ENCODE results near the gene KANSL1L. TPM values are rescaled to one million over a fixed set of nuclear protein-coding genes. Genes with fewer than 3 reads are reported as not detected.

The KANSL1L gene
- polyA plus RNA-seq, 1 donor (not counting 4 experiments of a cell fraction or from before 2014, with no cell fraction given) = 4.7 TPM

GRCh38 chr2:210054696-210055095 lies 116.5 kb downstream of the KANSL1L start:
- Histone ChIP-seq H2AFZ (ENCODE audit: control insufficient read depth, low read length) (no peak overlapping the region), H3K4me1 (ENCODE audit: control insufficient read depth, extremely low read depth, insufficient read depth, low read length) (no peaks in the 10 kb centered on the region), H3K36me3 (ENCODE audit: control insufficient read depth in 2 of 2, extremely low read depth in 1 of 2, insufficient read depth in 2 of 2, low read length in 2 of 2) (no peaks in the 10 kb centered on the region), H3K4me3 (ENCODE audit: control insufficient read depth in 2 of 3, extremely low read depth in 1 of 3, insufficient read depth in 2 of 3, low read depth in 1 of 3, low read length in 3 of 3) (no peak overlapping the region), H3K4me2 (ENCODE audit: control insufficient read depth, extremely low read depth, insufficient read depth, low read depth, low read length) (no peak overlapping the region), H3K9ac (ENCODE audit: control insufficient read depth, extremely low read depth, insufficient read depth, low read length) (no peak overlapping the region), H3K9me3 (ENCODE audit: control insufficient read depth, low read depth, low read length) (no peaks in the 10 kb centered on the region), H3K79me2 (ENCODE audit: control insufficient read depth, insufficient read depth, low read length) (no peaks in the 10 kb centered on the region), H3K27ac (ENCODE audit: control insufficient read depth, insufficient read depth, low read length) (no peak overlapping the region), H3K9me1 (ENCODE audit: control insufficient read depth, extremely low read depth, insufficient read depth, low read length) (no peaks in the 10 kb centered on the region), H3K27me3 (ENCODE audit: control insufficient read depth, extremely low read depth, insufficient read depth, low read length) (no peaks in the 10 kb centered on the region), H4K20me1 (ENCODE audit: control insufficient read depth, extremely low read depth, insufficient read depth, low read length) (no peaks in the 10 kb centered on the region)
- TF ChIP-seq EZH2 (IDR thresholded peaks at IDR 0.05; ENCODE audit: low read length) = no peak
- DNase-seq (ENCODE audit: low read depth, low spot score) = no peak
- no peak for FAIRE-seq
- dilution Hi-C loops (cut with MboI; ENCODE audit: extremely low pct_ligation_motif_present, low sequenced_read_pairs) = no loop called here

GRCh38 chr2:210050885-210051284 lies 120.3 kb downstream of the KANSL1L start:
- Histone ChIP-seq H4K20me1 (ENCODE audit: control insufficient read depth, extremely low read depth, insufficient read depth, low read length) (no peaks in the 10 kb centered on the region), H3K36me3 (ENCODE audit: control insufficient read depth in 2 of 2, extremely low read depth in 1 of 2, insufficient read depth in 2 of 2, low read length in 2 of 2) (no peaks in the 10 kb centered on the region), H3K9ac (ENCODE audit: control insufficient read depth, extremely low read depth, insufficient read depth, low read length) (no peak overlapping the region), H3K9me1 (ENCODE audit: control insufficient read depth, extremely low read depth, insufficient read depth, low read length) (no peaks in the 10 kb centered on the region), H3K79me2 (ENCODE audit: control insufficient read depth, insufficient read depth, low read length) (no peaks in the 10 kb centered on the region), H3K9me3 (ENCODE audit: control insufficient read depth, low read depth, low read length) (no peaks in the 10 kb centered on the region), H3K4me3 (ENCODE audit: control insufficient read depth in 2 of 3, extremely low read depth in 1 of 3, insufficient read depth in 2 of 3, low read depth in 1 of 3, low read length in 3 of 3) (no peak overlapping the region), H2AFZ (ENCODE audit: control insufficient read depth, low read length) (no peak overlapping the region), H3K4me2 (ENCODE audit: control insufficient read depth, extremely low read depth, insufficient read depth, low read depth, low read length) (no peak overlapping the region), H3K27me3 (ENCODE audit: control insufficient read depth, extremely low read depth, insufficient read depth, low read length) (no peaks in the 10 kb centered on the region), H3K4me1 (ENCODE audit: control insufficient read depth, extremely low read depth, insufficient read depth, low read length) (no peaks in the 10 kb centered on the region), H3K27ac (ENCODE audit: control insufficient read depth, insufficient read depth, low read length) (no peak overlapping the region)
- DNase-seq (ENCODE audit: low read depth, low spot score) (no peak), FAIRE-seq (no peak)
- TF ChIP-seq EZH2 (IDR thresholded peaks at IDR 0.05; ENCODE audit: low read length) = no peak
- no peak for TF ChIP-seq CTCF (optimal IDR thresholded peaks at IDR 0.05 in 1 of 3, IDR thresholded peaks at IDR 0.05 in 1 of 3, conservative IDR thresholded peaks at IDR 0.05 in 1 of 3; ENCODE audit: extremely low read depth in 1 of 3, insufficient read depth in 2 of 3, low read length in 3 of 3)
- dilution Hi-C loops (cut with MboI; ENCODE audit: extremely low pct_ligation_motif_present, low sequenced_read_pairs) = no loop called here

GRCh38 chr2:210049831-210050230 lies 121.4 kb downstream of the KANSL1L start:
- no peak overlapping the region for H2AFZ ChIP-seq (ENCODE audit: control insufficient read depth, low read length)
- no peak overlapping the region for H3K27ac ChIP-seq (ENCODE audit: control insufficient read depth, insufficient read depth, low read length)
- H3K4me1 ChIP-seq (ENCODE audit: control insufficient read depth, extremely low read depth, insufficient read depth, low read length) = no peaks in the 10 kb centered on the region
- no peaks in the 10 kb centered on the region for H3K9me3 ChIP-seq (ENCODE audit: control insufficient read depth, low read depth, low read length)
- H3K27me3 ChIP-seq (ENCODE audit: control insufficient read depth, extremely low read depth, insufficient read depth, low read length) = no peaks in the 10 kb centered on the region
- no peak overlapping the region for H3K4me2 ChIP-seq (ENCODE audit: control insufficient read depth, extremely low read depth, insufficient read depth, low read depth, low read length)
- H3K9ac ChIP-seq (ENCODE audit: control insufficient read depth, extremely low read depth, insufficient read depth, low read length) = no peak overlapping the region
- H3K4me3 ChIP-seq (ENCODE audit: control insufficient read depth in 2 of 3, extremely low read depth in 1 of 3, insufficient read depth in 2 of 3, low read depth in 1 of 3, low read length in 3 of 3) = no peak overlapping the region
- H3K79me2 ChIP-seq (ENCODE audit: control insufficient read depth, insufficient read depth, low read length) = no peaks in the 10 kb centered on the region
- H4K20me1 ChIP-seq (ENCODE audit: control insufficient read depth, extremely low read depth, insufficient read depth, low read length) = no peaks in the 10 kb centered on the region
- TF ChIP-seq EZH2 (IDR thresholded peaks at IDR 0.05; ENCODE audit: low read length) (no peak), CTCF (optimal IDR thresholded peaks at IDR 0.05 in 1 of 3, IDR thresholded peaks at IDR 0.05 in 1 of 3, conservative IDR thresholded peaks at IDR 0.05 in 1 of 3; ENCODE audit: extremely low read depth in 1 of 3, insufficient read depth in 2 of 3, low read length in 3 of 3) (no peak)
- dilution Hi-C loops (cut with MboI; ENCODE audit: extremely low pct_ligation_motif_present, low sequenced_read_pairs) = no loop called here
- FAIRE-seq = no peak
- no peaks in the 10 kb centered on the region for H3K36me3 ChIP-seq (ENCODE audit: control insufficient read depth in 2 of 2, extremely low read depth in 1 of 2, insufficient read depth in 2 of 2, low read length in 2 of 2)
- H3K9me1 ChIP-seq (ENCODE audit: control insufficient read depth, extremely low read depth, insufficient read depth, low read length) = no peaks in the 10 kb centered on the region
- DNase-seq (ENCODE audit: low read depth, low spot score) = no peak

Measured in keratinocyte (primary cell).